SU-DHL-6 (cell line): ENCODE data around the gene GNPDA2.

ENCODE experiments used
- CTCF ChIP-seq: fragments of 200-600 bp; sonication (generic); IDR thresholded peaks from one replicate; pipeline ENCODE4 v1.5.1; 2017; ENCODE audit warnings: antibody characterized with exemption, mild to moderate bottlenecking, low read length, moderate library complexity; ENCODE audit not compliant: insufficient read depth, poor library complexity, severe bottlenecking
- EZH2phosphoT487 ChIP-seq: fragments of 200-600 bp; sonication (generic), shearing (Covaris generic); conservative IDR thresholded peaks from 2 replicates; pipeline ENCODE4 v1.6.1; 2018; ENCODE audit warnings: mild to moderate bottlenecking, antibody characterized with exemption, low read length, moderate library complexity, mixed read lengths

DNA sequence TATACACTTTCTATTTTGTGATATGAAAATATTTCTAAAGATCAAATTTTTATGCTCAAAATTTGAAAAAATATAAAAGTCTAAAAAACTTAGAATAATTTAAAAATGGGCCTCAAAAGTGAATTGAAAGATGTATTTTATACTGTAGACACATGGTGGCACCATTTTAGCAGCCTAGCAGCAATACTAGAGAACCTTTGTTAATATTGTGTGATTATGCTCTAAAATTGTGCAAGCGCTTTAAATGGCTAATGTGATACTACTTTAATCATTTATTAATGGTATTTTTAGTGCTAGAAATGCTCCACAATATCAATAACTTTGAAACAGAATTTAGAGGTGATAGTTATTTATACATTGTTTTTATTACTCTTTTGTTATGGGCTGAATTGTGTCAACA is 51.9 kb downstream of the GNPDA2 start:
- TF ChIP-seq CTCF (no peak), EZH2phosphoT487 (no peak)
